Smooth muscle cell (in vitro differentiated cells): ENCODE results near the gene FOSB. TPM values are rescaled to one million over a fixed set of nuclear protein-coding genes. Genes with fewer than 3 reads are reported as not detected.
A peak's percentile ranks its signal among the peaks of the same experiment; 100 is the strongest.
"Not testable (repeated sequence)": the region's sequence is repeated elsewhere in the genome, so short reads cannot be mapped to it uniquely, and the experiment has no call there.

Source experiments
- DNase-seq: peaks from one replicate; lab custom pipeline; 2025; ENCODE audit not compliant: unreplicated experiment; lab: John Stamatoyannopoulos, UW
- H2AFZ ChIP-seq: fragments of 200-600 bp; sonication (generic); 2 replicates; pipeline ENCODE4 v1.6.0; 2016; ENCODE audit warnings: antibody characterized with exemption, low read depth, mild to moderate bottlenecking
- H3F3A ChIP-seq: fragments of 200-600 bp; sonication (generic); 2 replicates; pipeline ENCODE4 v1.6.0; 2017; ENCODE audit warnings: antibody characterized with exemption, low read depth
- H3K27ac ChIP-seq: fragments of 200-600 bp; sonication (generic); 2 replicates; pipeline ENCODE4 v1.5.1; 2016; ENCODE audit warnings: low read depth, mild to moderate bottlenecking
- H3K27me3 ChIP-seq: fragments of 200-600 bp; sonication (generic); 2 replicates; pipeline ENCODE4 v1.6.1; 2016; ENCODE audit warnings: low read depth, mild to moderate bottlenecking
- H3K36me3 ChIP-seq: fragments of 200-600 bp; sonication (generic); 2 replicates; pipeline ENCODE4 v1.5.1; 2016; ENCODE audit warnings: low read depth
- H3K4me1 ChIP-seq: fragments of 200-600 bp; sonication (generic); 2 replicates; pipeline ENCODE4 v1.5.1; 2016; ENCODE audit warnings: low read depth
- H3K4me2 ChIP-seq: fragments of 200-600 bp; sonication (generic); 2 replicates; pipeline ENCODE4 v1.6.0; 2016; ENCODE audit warnings: mild to moderate bottlenecking
- H3K4me3 ChIP-seq: fragments of 200-600 bp; sonication (generic); 2 replicates; pipeline ENCODE4 v1.5.1; 2016; ENCODE audit warnings: mild to moderate bottlenecking
- H3K79me2 ChIP-seq: fragments of 200-600 bp; sonication (generic); 2 replicates; pipeline ENCODE4 v1.6.0; 2016; ENCODE audit warnings: low read depth, mild to moderate bottlenecking
- H3K9ac ChIP-seq: fragments of 200-600 bp; sonication (generic); 2 replicates; pipeline ENCODE4 v1.6.0; 2016; ENCODE audit warnings: low read depth
- H3K9me3 ChIP-seq: fragments of 200-600 bp; sonication (generic); replicated peaks from 2 replicates; pipeline ENCODE4 v1.5.1; 2016; ENCODE audit warnings: low read depth
- H4K20me1 ChIP-seq: fragments of 200-600 bp; sonication (generic); 2 replicates; pipeline ENCODE4 v1.6.0; 2016; ENCODE audit warnings: low read depth
- WGBS: methylation state at CpG from one replicate; pipeline ENCODE4 v1.1.7; 2016; ENCODE audit warnings: low lambda C conversion rate; 5-methylcytosine and 5-hydroxymethylcytosine counted together
- polyA plus RNA-seq: library from polyadenylated mRNA; unstranded; fragments of >200 nt; fragmentation: Nextera tagmentation; extraction: Ambion mirVana; gene quantifications from 2 replicates; pipeline ENCODE4 v1.2.1, GENCODE V29; 2016
- total RNA-seq: library from RNA; depleted of rRNA; stranded (reverse); fragments of >200 nt; gene quantifications from 2 replicates; pipeline ENCODE4 v1.2.3, GENCODE V29; 2014
- TF ChIP-seq, protein P1 (sequence below): fragments of 200-600 bp; sonication (generic); IDR thresholded peaks from 2 replicates; pipeline ENCODE4 v1.5.1; 2017; ENCODE audit warnings: borderline replicate concordance, mild to moderate bottlenecking, antibody characterized with exemption; ENCODE audit not compliant: insufficient read depth, poor library complexity, severe bottlenecking

Gene FOSB
- total and polyA plus RNA-seq, 2 experiments from 2014 or later: 178 to 186 TPM

DNA sequence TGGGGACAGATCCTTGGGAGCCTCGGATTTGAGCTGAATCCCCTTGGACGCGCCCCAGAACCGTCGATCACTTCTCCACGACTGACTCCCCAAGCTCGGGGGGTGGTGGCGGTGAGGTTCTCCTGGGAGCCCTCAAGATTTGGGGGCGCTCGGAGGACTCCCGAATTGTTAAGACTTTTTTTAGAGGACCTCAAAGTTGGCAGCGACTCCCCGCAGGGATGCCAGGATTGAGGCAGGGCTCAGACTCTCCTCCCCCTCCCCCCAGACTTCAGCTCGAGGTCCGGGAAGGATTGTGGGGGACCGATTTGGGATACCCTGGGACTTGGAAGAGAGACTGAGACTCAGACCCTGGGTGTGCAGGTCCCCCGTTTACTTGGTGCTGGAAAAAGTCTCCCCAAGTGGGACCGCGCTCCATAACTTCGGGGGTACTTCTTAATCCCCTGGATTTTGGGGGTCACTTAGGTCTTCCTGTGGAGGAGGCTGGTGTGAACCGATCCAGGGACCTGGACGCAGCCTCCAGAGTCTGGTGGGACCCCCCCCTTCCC lies 40.1 kb downstream of the FOSB start:
- Histone ChIP-seq H3K9me3 (no peaks in the 10 kb centered on the region), H3K36me3 (no peaks in the 10 kb centered on the region), H3K27ac (peak overlapping the region; percentile 92), H3K79me2 (peaks cover 57% of the 10 kb centered on the region), H4K20me1 (peaks cover 37% of the 10 kb centered on the region), H3K9ac (peak overlapping the region; percentile 72), H3K4me3 (peak overlapping the region; percentile 98), H3K27me3 (no peaks in the 10 kb centered on the region), H3K4me2 (peak overlapping the region; percentile 87), H3F3A (peaks cover 16% of the 10 kb centered on the region), H2AFZ (no peak overlapping the region), H3K4me1 (no peaks in the 10 kb centered on the region)
- TF ChIP-seq, protein P1, sequence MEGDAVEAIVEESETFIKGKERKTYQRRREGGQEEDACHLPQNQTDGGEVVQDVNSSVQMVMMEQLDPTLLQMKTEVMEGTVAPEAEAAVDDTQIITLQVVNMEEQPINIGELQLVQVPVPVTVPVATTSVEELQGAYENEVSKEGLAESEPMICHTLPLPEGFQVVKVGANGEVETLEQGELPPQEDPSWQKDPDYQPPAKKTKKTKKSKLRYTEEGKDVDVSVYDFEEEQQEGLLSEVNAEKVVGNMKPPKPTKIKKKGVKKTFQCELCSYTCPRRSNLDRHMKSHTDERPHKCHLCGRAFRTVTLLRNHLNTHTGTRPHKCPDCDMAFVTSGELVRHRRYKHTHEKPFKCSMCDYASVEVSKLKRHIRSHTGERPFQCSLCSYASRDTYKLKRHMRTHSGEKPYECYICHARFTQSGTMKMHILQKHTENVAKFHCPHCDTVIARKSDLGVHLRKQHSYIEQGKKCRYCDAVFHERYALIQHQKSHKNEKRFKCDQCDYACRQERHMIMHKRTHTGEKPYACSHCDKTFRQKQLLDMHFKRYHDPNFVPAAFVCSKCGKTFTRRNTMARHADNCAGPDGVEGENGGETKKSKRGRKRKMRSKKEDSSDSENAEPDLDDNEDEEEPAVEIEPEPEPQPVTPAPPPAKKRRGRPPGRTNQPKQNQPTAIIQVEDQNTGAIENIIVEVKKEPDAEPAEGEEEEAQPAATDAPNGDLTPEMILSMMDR: no peak
- no peak for DNase-seq
- 3% methylated on average over 19 of the region's 22 CpGs for WGBS

- TF ChIP-seq, protein P1: no peak
- Histone ChIP-seq H3K27me3 (no peaks in the 10 kb centered on the region), H3K4me2 (peak overlapping the region; percentile 87), H3F3A (peaks cover 16% of the 10 kb centered on the region), H4K20me1 (peaks cover 42% of the 10 kb centered on the region), H3K27ac (peak overlapping the region; percentile 92), H3K4me1 (no peaks in the 10 kb centered on the region), H3K36me3 (no peaks in the 10 kb centered on the region), H2AFZ (no peak overlapping the region), H3K9ac (peak overlapping the region; percentile 72), H3K4me3 (peak overlapping the region; percentile 98), H3K79me2 (peaks cover 62% of the 10 kb centered on the region), H3K9me3 (no peaks in the 10 kb centered on the region)
- DNase-seq: no peak
- WGBS: 0% methylated on average over 5 of the region's 26 CpGs
Observed at GRCh38 chr19:45508417-45508860, 40.6 kb downstream of the FOSB start.

DNA sequence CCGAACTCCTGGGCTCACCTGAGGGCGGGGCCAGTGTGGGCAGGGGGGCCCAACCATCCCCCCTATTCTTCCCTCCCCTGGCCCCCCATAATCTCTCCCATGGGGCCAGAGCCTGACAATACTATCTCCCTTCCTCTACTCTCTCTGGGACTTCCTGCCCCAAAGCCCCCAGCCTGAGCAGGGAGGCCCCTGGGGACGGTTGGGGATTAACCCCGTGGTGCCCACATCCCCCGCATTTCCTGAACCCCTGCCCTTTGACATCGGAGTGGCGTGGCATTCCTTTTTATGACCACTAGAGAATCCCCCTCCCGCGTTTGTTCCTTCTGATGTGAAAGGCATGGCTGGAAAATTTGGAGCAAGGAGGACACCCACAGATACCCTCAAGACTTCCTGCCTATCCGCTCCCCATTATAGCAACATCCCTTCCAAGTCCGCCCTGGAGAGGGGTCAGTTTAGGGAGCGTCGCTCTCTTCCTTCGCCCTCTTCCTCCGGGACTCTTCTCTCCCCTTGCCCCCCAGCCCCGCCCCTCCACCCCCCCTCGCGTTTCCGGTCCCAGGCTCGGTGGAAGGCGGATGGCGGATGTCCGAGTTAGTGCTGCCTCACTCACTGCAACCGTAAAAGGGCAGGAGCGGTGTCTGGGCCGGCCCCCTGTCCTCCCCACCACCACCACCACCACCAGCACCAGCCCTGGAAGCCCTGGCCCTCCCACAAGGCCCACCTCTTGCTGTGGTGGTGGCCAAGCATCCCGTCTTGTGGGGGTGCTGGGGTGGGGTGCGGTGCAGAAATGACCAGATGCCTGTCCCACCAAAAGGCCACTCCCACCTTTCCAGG lies 41.3 kb downstream of the FOSB start:
- peaks cover 48% of the 10 kb centered on the region for H4K20me1 ChIP-seq
- no peaks in the 10 kb centered on the region for H3K27me3 ChIP-seq
- peaks cover 16% of the 10 kb centered on the region for H3F3A ChIP-seq
- DNase-seq: peak; percentile 28
- no peaks in the 10 kb centered on the region for H3K36me3 ChIP-seq
- H3K9me3 ChIP-seq: no peaks in the 10 kb centered on the region
- peak overlapping the region; percentile 92 for H3K27ac ChIP-seq
- WGBS: 1% methylated on average over 11 of the region's 28 CpGs
- no peak overlapping the region for H2AFZ ChIP-seq
- H3K4me2 ChIP-seq: peak overlapping the region; percentile 87
- peak overlapping the region; percentile 72 for H3K9ac ChIP-seq
- H3K4me3 ChIP-seq: peak overlapping the region; percentile 98
- TF ChIP-seq, protein P1: no peak
- H3K4me1 ChIP-seq: no peaks in the 10 kb centered on the region
- peaks cover 68% of the 10 kb centered on the region for H3K79me2 ChIP-seq

DNA sequence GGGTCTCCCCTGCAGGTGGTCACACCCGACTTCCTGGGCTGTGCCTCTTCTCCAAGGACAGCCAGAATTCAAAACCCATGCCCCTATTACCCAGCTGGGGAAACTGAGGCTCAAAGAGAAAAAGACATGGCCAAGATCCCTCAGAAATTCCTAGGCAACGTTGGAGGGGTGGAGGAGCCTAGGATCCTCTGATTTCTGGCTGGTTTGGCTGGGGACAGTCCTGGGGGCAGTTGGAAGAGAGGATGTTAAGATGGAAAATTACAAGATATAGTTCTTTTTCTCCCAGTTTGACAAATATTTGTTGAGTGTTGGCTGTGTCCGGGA lies 41.9 kb downstream of the FOSB start:
- peaks cover 73% of the 10 kb centered on the region for H3K79me2 ChIP-seq
- no peak overlapping the region for H3K9ac ChIP-seq
- no peaks in the 10 kb centered on the region for H3K36me3 ChIP-seq
- H3K9me3 ChIP-seq: no peaks in the 10 kb centered on the region
- H3K27ac ChIP-seq: peak overlapping the region; percentile 92
- no peaks in the 10 kb centered on the region for H3K4me1 ChIP-seq
- DNase-seq: no peak
- peak overlapping the region; percentile 87 for H3K4me2 ChIP-seq
- H4K20me1 ChIP-seq: peaks cover 54% of the 10 kb centered on the region
- H2AFZ ChIP-seq: no peak overlapping the region
- H3K27me3 ChIP-seq: no peaks in the 10 kb centered on the region
- TF ChIP-seq, protein P1: no peak
- 24% methylated on average over 3 of the region's 3 CpGs for WGBS
- peak overlapping the region; percentile 98 for H3K4me3 ChIP-seq
- H3F3A ChIP-seq: peaks cover 13% of the 10 kb centered on the region

DNA sequence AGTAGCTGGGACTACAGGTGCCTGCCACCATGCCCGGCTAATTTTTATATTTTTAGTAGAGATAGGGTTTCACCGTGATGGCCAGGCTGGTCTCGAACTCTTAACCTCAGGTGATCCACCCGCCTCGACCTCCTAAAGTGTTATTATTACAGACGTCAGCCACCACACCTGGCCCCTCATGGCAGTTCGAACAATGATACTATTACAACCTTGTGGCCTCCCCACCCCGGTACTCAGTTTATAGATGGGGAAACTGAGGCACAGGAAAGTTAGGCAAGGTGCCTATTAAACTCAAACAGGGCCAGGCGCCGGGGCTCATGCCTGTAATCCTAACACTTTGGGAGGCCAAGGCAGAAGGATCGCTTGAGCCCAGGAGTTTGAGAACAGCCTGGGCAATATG lies 42.6 kb downstream of the FOSB start:
- H3K27ac ChIP-seq, H3K9ac ChIP-seq, H3K27me3 ChIP-seq, H3K4me2 ChIP-seq, H3K4me3 ChIP-seq, H2AFZ ChIP-seq, H3K4me1 ChIP-seq, H3F3A ChIP-seq, DNase-seq, H3K36me3 ChIP-seq, H3K9me3 ChIP-seq: not testable (repeated sequence)
- H4K20me1 ChIP-seq: peaks cover 61% of the 10 kb centered on the region
- H3K79me2 ChIP-seq: peaks cover 80% of the 10 kb centered on the region
- WGBS: 96% methylated on average over 11 of the region's 11 CpGs
